Measurements from ENCODE around the gene MSH3.

The MSH3 gene

GRCh38 chr5:80919678-80920196, 265.3 kb downstream of the MSH3 start:
- DNase-seq, result no peak

- DNase-seq, result no peak
Observed at GRCh38 chr5:80920333-80920732, 265.9 kb downstream of the MSH3 start.

GRCh38 chr5:80921026-80921425, 266.6 kb downstream of the MSH3 start:
- no peak for DNase-seq

- no peak for DNase-seq
Observed at GRCh38 chr5:80925931-80926330, 271.5 kb downstream of the MSH3 start.

Data from right forelimb (tissue), 1 donor.